Activated CD8-positive, alpha-beta T cell treated with anti-CD3 and anti-CD28 coated beads, Interleukin-2, amount 10 ng/mL, durations not matched to agents 7 days and 5 days (primary cell): ENCODE data around the gene NRP2. TPM values are rescaled to one million over a fixed set of nuclear protein-coding genes. Genes with fewer than 3 reads are reported as not detected.

Experiments used
- ATAC-seq: fragments of 150-1000 bp; cut with Tn5 transposase; one replicate; pipeline ENCODE4 v1.10.0; 2021; ENCODE audit warnings: moderate library complexity
- CTCF ChIA-PET: fragments of 350-600 bp; sonication (Branson Sonifier 250); formaldehyde crosslinking; loops from one replicate; lab custom pipeline; 2021; ENCODE audit warnings: antibody characterized with exemption; lab: Charles Lee
- POLR2A ChIA-PET: fragments of 350-600 bp; sonication (Branson Sonifier 250); formaldehyde crosslinking; loops from one replicate; lab custom pipeline; 2021; ENCODE audit warnings: antibody characterized with exemption; lab: Charles Lee
- DNase-seq: peaks from one replicate; pipeline ENCODE4 v3.0.0-alpha.2; 2020
- H3K27ac Mint-ChIP-seq: one replicate; pipeline ENCODE4 v1.8.0; 2021; ENCODE audit warnings: mild to moderate bottlenecking, mixed read lengths
- H3K27me3 Mint-ChIP-seq: one replicate; pipeline ENCODE4 v1.8.0; 2021; ENCODE audit warnings: low read depth, mixed read lengths
- H3K36me3 Mint-ChIP-seq: one replicate; pipeline ENCODE4 v1.8.0; 2021; ENCODE audit warnings: low read depth, mixed read lengths
- H3K4me1 Mint-ChIP-seq: one replicate; pipeline ENCODE4 v1.8.0; 2021; ENCODE audit warnings: low read depth, mixed read lengths
- H3K4me3 Mint-ChIP-seq: one replicate; pipeline ENCODE4 v1.8.0; 2021; ENCODE audit warnings: mild to moderate bottlenecking, mixed read lengths
- H3K9me3 Mint-ChIP-seq: one replicate; pipeline ENCODE4 v1.8.0; 2022; ENCODE audit warnings: mixed read lengths; ENCODE audit not compliant: insufficient read depth
- total RNA-seq, 2 experiments: library from RNA; stranded (reverse); gene quantifications; one replicate each; pipeline ENCODE4 v1.2.3, GENCODE V29; 2021

The NRP2 gene
- total RNA-seq, 2 experiments from 2014 or later: 4.0 to 4.2 TPM

GRCh38 chr2:205646680-205647079 is 35.6 kb upstream of the NRP2 start:
- Mint-ChIP-seq H3K27me3 (peaks cover 7% of the 10 kb centered on the region), H3K27ac (no peak overlapping the region), H3K36me3 (no peaks in the 10 kb centered on the region), H3K4me3 (no peak overlapping the region), H3K9me3 (no peaks in the 10 kb centered on the region), H3K4me1 (no peaks in the 10 kb centered on the region)
- POLR2A ChIA-PET: no interaction called here
- ATAC-seq (no peak), DNase-seq (no peak)
- CTCF ChIA-PET: no interaction called here

GRCh38 chr2:205650450-205650849 is 31.9 kb upstream of the NRP2 start:
- Mint-ChIP-seq H3K4me1 (no peaks in the 10 kb centered on the region), H3K36me3 (no peaks in the 10 kb centered on the region), H3K4me3 (no peak overlapping the region), H3K27me3 (peaks cover 4% of the 10 kb centered on the region), H3K9me3 (no peaks in the 10 kb centered on the region), H3K27ac (no peak overlapping the region)
- POLR2A ChIA-PET: no interaction called here
- DNase-seq: no peak
- CTCF ChIA-PET: no interaction called here
- ATAC-seq: no peak

- DNase-seq (no peak), ATAC-seq (no peak)
- Mint-ChIP-seq H3K9me3 (no peaks in the 10 kb centered on the region), H3K4me3 (no peak overlapping the region), H3K27ac (no peak overlapping the region), H3K27me3 (peaks cover 6% of the 10 kb centered on the region), H3K4me1 (no peaks in the 10 kb centered on the region), H3K36me3 (no peaks in the 10 kb centered on the region)
- ChIA-PET POLR2A (no interaction called here), CTCF (interaction anchor here (1.3 kb wide), 1 partner anchor 24 kb away, joined by 5 read pairs; no protein-coding TSS in a partner anchor)
Measured at GRCh38 chr2:205650931-205651330, 31.4 kb upstream of the NRP2 start.

- no peak overlapping the region for H3K27ac Mint-ChIP-seq
- ChIA-PET CTCF (interaction anchor here (1.3 kb wide), 1 partner anchor 24 kb away, joined by 5 read pairs; no protein-coding TSS in a partner anchor), POLR2A (no interaction called here)
- no peaks in the 10 kb centered on the region for H3K9me3 Mint-ChIP-seq
- DNase-seq (no peak), ATAC-seq (no peak)
- no peak overlapping the region for H3K4me3 Mint-ChIP-seq
- no peaks in the 10 kb centered on the region for H3K4me1 Mint-ChIP-seq
- H3K27me3 Mint-ChIP-seq: peaks cover 3% of the 10 kb centered on the region
- no peaks in the 10 kb centered on the region for H3K36me3 Mint-ChIP-seq
Measured at GRCh38 chr2:205651719-205652118, 30.6 kb upstream of the NRP2 start.

- no peak overlapping the region for H3K4me3 Mint-ChIP-seq
- ATAC-seq: no peak
- no peaks in the 10 kb centered on the region for H3K36me3 Mint-ChIP-seq
- H3K27me3 Mint-ChIP-seq: peaks cover 6% of the 10 kb centered on the region
- no peaks in the 10 kb centered on the region for H3K9me3 Mint-ChIP-seq
- no peak overlapping the region for H3K27ac Mint-ChIP-seq
- no peak for DNase-seq
- ChIA-PET POLR2A (no interaction called here), CTCF (interaction anchor here (1.0 to 1.9 kb wide), 2 partner anchors 24 to 963 kb away, joined by 3 to 6 read pairs; no protein-coding TSS in a partner anchor)
- H3K4me1 Mint-ChIP-seq: peaks cover 2% of the 10 kb centered on the region
Measured at GRCh38 chr2:205654878-205655605, 27.3 kb upstream of the NRP2 start.

GRCh38 chr2:205655779-205656456 is 26.4 kb upstream of the NRP2 start:
- ChIA-PET CTCF (interaction anchor here (1.0 to 1.9 kb wide), 2 partner anchors 23 to 964 kb away, joined by 3 to 6 read pairs; no protein-coding TSS in a partner anchor), POLR2A (no interaction called here)
- Mint-ChIP-seq H3K36me3 (no peaks in the 10 kb centered on the region), H3K27me3 (peaks cover 6% of the 10 kb centered on the region), H3K9me3 (no peaks in the 10 kb centered on the region), H3K4me3 (no peak overlapping the region), H3K27ac (no peak overlapping the region), H3K4me1 (peaks cover 11% of the 10 kb centered on the region)
- DNase-seq (no peak), ATAC-seq (no peak)

- Mint-ChIP-seq H3K9me3 (no peaks in the 10 kb centered on the region), H3K36me3 (no peaks in the 10 kb centered on the region), H3K27me3 (peaks cover 6% of the 10 kb centered on the region), H3K27ac (no peak overlapping the region), H3K4me1 (peaks cover 16% of the 10 kb centered on the region), H3K4me3 (no peak overlapping the region)
- CTCF ChIA-PET: no interaction called here
- POLR2A ChIA-PET: no interaction called here
- no peak for DNase-seq
- ATAC-seq: no peak
Measured at GRCh38 chr2:205656461-205656860, 25.8 kb upstream of the NRP2 start.

- ChIA-PET POLR2A (no interaction called here), CTCF (interaction anchor here (7.0 kb wide), 1 partner anchor 18 kb away, joined by 35 read pairs; no protein-coding TSS in a partner anchor)
- Mint-ChIP-seq H3K27ac (no peak overlapping the region), H3K4me1 (peaks cover 19% of the 10 kb centered on the region), H3K9me3 (no peaks in the 10 kb centered on the region), H3K4me3 (no peak overlapping the region), H3K36me3 (no peaks in the 10 kb centered on the region), H3K27me3 (peaks cover 6% of the 10 kb centered on the region)
- ATAC-seq (no peak), DNase-seq (no peak)
Measured at GRCh38 chr2:205656941-205657340, 25.4 kb upstream of the NRP2 start.

- Mint-ChIP-seq H3K4me1 (peaks cover 23% of the 10 kb centered on the region), H3K27me3 (peaks cover 6% of the 10 kb centered on the region), H3K4me3 (no peak overlapping the region), H3K27ac (no peak overlapping the region), H3K36me3 (no peaks in the 10 kb centered on the region), H3K9me3 (no peaks in the 10 kb centered on the region)
- ChIA-PET CTCF (interaction anchor here (7.0 kb wide), 1 partner anchor 18 kb away, joined by 35 read pairs; no protein-coding TSS in a partner anchor), POLR2A (no interaction called here)
- no peak for DNase-seq
- no peak for ATAC-seq
Measured at GRCh38 chr2:205657579-205657978, 24.7 kb upstream of the NRP2 start.

- ChIA-PET POLR2A (no interaction called here), CTCF (interaction anchor here (7.0 kb wide), 1 partner anchor 17 kb away, joined by 35 read pairs; no protein-coding TSS in a partner anchor)
- ATAC-seq: no peak
- Mint-ChIP-seq H3K27me3 (peaks cover 6% of the 10 kb centered on the region), H3K4me3 (no peak overlapping the region), H3K27ac (no peak overlapping the region), H3K9me3 (no peaks in the 10 kb centered on the region), H3K4me1 (peaks cover 25% of the 10 kb centered on the region), H3K36me3 (no peaks in the 10 kb centered on the region)
- no peak for DNase-seq
Measured at GRCh38 chr2:205658068-205658467, 24.2 kb upstream of the NRP2 start.

- no peak overlapping the region for H3K4me3 Mint-ChIP-seq
Measured at GRCh38 chr2:205658572-205658971, 23.7 kb upstream of the NRP2 start.

GRCh38 chr2:205659922-205660321 is 22.4 kb upstream of the NRP2 start:
- ChIA-PET CTCF (interaction anchor here (1.4 to 7.0 kb wide), 2 partner anchors 15 to 245 kb away, joined by 3 to 35 read pairs; no protein-coding TSS in a partner anchor), POLR2A (interaction anchor here (0.5 kb wide), 1 partner anchor 175 kb away, joined by 4 read pairs; no protein-coding TSS in a partner anchor)
- DNase-seq (no peak), ATAC-seq (no peak)
- Mint-ChIP-seq H3K27me3 (peaks cover 10% of the 10 kb centered on the region), H3K36me3 (no peaks in the 10 kb centered on the region), H3K27ac (no peak overlapping the region), H3K4me1 (peaks cover 25% of the 10 kb centered on the region), H3K4me3 (no peak overlapping the region), H3K9me3 (no peaks in the 10 kb centered on the region)

More at GRCh38 chr2:205658572-205658971, 23.7 kb upstream of the NRP2 start:
- H3K4me1 Mint-ChIP-seq: peaks cover 25% of the 10 kb centered on the region
- DNase-seq (no peak), ATAC-seq (no peak)
- POLR2A ChIA-PET: no interaction called here
- no peaks in the 10 kb centered on the region for H3K9me3 Mint-ChIP-seq
- no peaks in the 10 kb centered on the region for H3K36me3 Mint-ChIP-seq
- no peak overlapping the region for H3K27ac Mint-ChIP-seq
- CTCF ChIA-PET: interaction anchor here (7.0 kb wide), 1 partner anchor 17 kb away, joined by 35 read pairs; no protein-coding TSS in a partner anchor
- H3K27me3 Mint-ChIP-seq: peaks cover 10% of the 10 kb centered on the region
